Inflammatory macrophage treated with lipopolysaccharide for 1 hour (primary cell): ENCODE results near the gene THSD7B.
"Not testable (repeated sequence)": the region's sequence is repeated elsewhere in the genome, so short reads cannot be mapped to it uniquely, and the experiment has no call there.

Experiments used
- DNase-seq, 2 donors: peaks; one replicate each; pipeline ENCODE4 v3.0.0-alpha.2; 2020 to 2022

Gene THSD7B

GRCh38 chr2:137291836-137292570, 526.7 kb downstream of the THSD7B start:
- no peak for DNase-seq

GRCh38 chr2:137298377-137298776, 533.0 kb downstream of the THSD7B start:
- DNase-seq = no peak

- no peak for DNase-seq
Measured at GRCh38 chr2:137300987-137301386, 535.6 kb downstream of the THSD7B start.

GRCh38 chr2:137302957-137303356, 537.6 kb downstream of the THSD7B start:
- DNase-seq = no peak

DNA sequence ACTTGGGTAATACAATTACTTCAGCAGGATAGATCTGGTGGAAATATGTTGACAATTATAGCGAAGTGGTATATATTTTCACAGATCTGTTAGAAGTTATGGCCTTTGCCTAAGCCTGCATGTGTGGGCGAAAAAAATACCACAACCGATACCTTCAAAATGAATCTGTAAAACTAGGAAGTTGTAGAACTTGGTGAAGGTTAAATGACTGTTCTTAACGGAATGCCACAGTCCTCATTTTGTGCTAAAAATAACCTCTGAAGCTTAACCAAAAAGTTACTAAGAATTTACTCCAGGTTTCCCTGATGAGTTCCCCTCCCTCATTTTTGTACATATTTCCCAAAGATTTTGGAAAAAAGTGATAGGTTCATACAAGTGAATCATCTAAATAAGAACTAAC, 550.7 kb downstream of the THSD7B start:
- no peak for DNase-seq

- DNase-seq = no peak
Measured at GRCh38 chr2:137321566-137321965, 556.2 kb downstream of the THSD7B start.

DNA sequence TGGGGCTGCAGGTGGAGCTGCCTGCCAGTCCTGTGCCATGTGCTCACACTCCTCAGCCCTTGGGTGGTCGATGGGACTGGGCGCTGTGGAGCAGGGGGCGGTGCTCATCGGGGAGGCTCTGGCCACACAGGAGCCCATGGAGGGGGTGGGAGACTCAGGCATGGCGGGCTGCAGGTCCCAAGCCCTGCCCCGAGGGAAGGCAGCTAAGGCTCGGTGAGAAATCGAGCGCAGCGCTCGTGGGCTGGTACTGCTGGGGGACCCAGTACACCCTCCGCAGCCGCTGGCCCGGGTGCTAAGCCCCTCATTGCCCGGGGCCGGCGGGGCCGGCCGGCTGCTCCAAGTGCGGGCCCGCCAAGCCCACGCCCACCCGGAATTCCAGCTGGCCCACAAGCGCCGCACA, 566.2 kb downstream of the THSD7B start:
- DNase-seq = not testable (repeated sequence)

DNA sequence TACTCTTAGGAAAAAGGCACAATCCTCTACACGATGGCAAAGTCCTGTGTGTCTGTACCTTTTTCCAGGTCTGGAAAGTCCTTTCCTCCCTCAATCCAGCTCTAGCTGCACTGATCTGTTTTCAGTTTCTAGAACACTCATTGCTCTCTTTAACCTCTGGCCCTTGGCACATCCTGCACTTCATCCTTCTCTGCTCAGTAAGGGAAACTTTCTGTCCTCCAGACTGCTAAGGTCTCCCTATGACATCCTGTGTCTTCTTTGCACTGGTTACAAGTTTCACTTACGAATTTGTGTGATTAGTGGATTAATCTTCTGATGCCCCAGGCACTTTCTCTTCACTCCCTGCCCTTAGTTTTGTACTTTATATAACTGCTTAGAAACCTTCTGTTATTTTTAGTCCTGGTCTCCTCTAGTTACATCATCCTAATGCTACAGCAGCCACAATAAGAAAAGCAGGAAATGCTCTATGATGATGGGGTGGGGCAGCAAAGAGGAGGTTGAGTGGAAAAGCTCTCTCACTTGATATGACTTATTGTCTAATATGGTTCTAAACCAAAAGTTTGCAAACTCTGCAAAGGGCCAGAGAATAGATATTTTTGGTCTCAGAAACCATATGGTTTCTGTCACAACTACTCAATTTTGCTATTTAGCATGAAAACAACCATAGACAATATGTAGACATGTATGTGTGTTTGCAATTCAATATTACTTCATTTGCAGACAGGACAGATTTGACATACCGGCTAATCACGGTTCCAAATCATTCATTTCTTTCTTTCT, 568.2 kb downstream of the THSD7B start:
- DNase-seq = no peak

GRCh38 chr2:137336067-137336466, 570.7 kb downstream of the THSD7B start:
- no peak for DNase-seq

DNA sequence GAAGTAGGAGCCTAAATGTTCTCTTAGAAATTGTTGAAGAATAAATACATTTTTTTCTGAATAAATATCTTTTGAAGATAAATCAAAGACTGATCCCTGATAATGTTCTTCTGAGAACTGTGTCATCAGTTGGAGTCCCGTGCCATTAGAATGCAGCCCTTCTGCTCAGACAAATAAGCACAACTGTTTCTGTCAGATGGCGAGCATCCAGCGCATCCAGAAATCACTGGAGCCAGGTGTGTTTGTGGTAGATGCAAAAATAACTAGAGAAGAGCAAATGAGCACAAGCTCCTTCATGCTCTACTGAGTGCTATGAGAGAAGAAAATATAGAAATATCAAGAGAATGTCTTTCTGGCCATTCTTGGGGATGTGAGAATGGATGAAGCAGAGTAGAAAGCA, 573.7 kb downstream of the THSD7B start:
- DNase-seq = no peak

DNA sequence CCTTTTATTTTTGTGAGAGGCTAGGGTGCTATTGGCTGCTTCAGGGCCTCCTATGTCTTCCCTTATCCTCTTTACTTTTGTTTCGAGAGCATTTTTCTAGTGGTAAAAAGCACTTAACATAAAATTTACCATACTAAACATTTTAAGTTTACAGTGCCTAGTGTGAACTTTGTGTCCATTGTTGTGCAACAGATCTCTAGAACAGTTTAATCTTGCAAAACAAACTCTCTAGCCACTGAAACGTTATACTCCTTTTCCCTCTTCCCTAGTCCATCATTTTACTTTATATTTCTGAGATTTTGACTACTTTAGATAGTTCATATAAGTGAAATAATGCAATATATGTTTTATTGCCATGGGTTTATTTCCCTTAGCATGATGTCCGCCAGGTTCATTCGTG, 580.6 kb downstream of the THSD7B start:
- DNase-seq = no peak

GRCh38 chr2:137348301-137348700, 583.0 kb downstream of the THSD7B start:
- no peak for DNase-seq

GRCh38 chr2:137357634-137358033, 592.3 kb downstream of the THSD7B start:
- no peak for DNase-seq

DNA sequence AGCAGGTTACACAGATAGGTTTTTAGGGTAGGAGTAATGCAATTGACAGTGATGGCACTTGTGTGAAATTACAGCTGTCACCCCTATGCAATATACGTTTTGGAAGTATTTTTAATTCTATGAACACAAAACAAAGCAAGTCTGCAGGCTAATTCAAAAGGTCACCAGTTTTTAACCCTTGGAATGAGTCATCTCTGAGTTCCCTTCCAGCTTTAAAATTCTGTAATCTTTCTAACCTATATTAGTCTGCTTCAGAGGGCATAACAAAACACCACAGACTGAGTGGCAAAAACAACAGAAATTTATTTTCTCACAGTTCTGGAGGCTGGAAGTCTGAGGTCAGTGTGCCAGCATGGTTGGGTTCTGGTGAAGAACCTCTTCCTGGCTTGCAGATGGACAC, 602.0 kb downstream of the THSD7B start:
- DNase-seq = no peak

GRCh38 chr2:137369106-137369505, 603.8 kb downstream of the THSD7B start:
- no peak for DNase-seq

DNA sequence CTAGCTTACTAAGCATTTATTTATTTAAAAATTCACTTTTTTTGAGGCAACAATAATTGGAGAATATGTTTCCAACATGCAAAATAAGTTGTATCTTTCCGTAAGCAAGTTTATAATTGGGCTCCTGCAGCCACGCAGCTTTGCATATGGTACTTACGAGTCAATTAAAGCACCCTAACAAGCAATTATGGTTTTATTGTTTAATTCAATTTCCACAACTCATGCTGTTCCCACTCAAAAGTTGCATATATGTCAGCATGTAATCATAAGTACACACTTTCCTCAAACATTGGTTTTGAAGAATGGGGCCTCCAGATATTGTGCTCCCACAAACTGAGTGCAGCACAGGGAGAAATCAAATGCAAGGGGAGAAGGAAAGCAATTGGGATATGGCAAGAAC, 613.8 kb downstream of the THSD7B start:
- no peak for DNase-seq

GRCh38 chr2:137380610-137381009, 615.3 kb downstream of the THSD7B start:
- no peak for DNase-seq

DNA sequence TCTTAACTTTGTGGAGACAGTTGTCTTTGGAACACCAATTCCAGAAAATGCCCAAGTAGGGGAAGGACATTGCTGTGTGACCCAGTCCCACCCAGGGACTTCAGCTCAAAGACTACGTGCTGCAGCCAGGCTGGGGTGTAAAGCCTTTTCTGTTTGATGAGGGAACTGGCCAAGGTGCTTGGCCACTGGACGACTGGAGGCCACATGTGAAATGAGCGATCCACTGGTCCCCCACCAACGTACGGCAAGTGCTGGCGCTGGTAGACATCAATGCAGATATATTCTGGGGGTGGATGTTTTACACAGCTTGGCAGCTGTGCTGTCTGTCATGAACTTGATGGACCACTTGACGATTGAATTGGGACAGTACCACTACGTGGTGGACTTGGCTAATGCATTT, 616.4 kb downstream of the THSD7B start:
- no peak for DNase-seq

DNA sequence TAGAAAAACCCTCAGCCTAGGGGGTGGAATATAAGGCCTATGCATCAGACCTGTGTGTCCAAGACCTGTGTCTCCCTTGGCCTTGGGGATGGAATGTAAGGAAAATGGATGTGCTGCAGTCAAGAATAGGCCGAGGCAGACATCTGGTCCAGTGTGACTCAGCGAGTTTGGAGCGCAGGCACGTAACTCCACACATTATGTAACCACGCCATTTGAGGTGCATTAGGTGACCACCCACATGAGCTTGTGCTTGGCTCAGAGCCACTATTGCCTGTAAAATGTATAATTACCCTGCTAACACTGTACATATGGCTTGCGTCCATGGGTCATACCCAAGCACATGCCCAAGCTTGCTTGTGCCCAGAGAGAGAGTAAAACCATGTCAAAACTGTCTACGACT, 618.0 kb downstream of the THSD7B start:
- DNase-seq = no peak

- no peak for DNase-seq
Measured at GRCh38 chr2:137387044-137387443, 621.7 kb downstream of the THSD7B start.

GRCh38 chr2:137405496-137405895, 640.2 kb downstream of the THSD7B start:
- DNase-seq = no peak

- no peak for DNase-seq
Measured at GRCh38 chr2:137411585-137411984, 646.2 kb downstream of the THSD7B start.

- no peak for DNase-seq
Measured at GRCh38 chr2:137420744-137421143, 655.4 kb downstream of the THSD7B start.

- no peak for DNase-seq
Measured at GRCh38 chr2:137435162-137435561, 669.8 kb downstream of the THSD7B start.

DNA sequence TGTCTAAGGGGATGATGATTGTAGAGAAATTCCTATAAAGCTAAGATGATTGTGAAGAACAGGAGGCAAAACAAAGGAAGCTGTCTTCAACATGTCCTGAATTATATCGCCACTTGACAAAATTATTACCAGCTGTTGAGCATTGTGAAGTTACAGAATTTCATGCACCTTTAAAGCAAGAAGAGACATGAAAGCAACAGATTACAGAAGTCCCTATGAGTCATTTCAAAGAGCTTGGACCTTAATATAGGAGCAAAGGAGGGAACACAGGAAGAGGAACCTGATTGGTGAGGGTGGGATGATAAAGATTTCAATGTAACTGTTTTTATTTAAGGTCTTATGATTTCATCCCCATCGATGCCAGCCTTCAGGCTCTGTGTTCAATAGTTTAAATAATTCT, 672.0 kb downstream of the THSD7B start:
- no peak for DNase-seq
